Measurements from ENCODE around the gene RNF115.

DNA sequence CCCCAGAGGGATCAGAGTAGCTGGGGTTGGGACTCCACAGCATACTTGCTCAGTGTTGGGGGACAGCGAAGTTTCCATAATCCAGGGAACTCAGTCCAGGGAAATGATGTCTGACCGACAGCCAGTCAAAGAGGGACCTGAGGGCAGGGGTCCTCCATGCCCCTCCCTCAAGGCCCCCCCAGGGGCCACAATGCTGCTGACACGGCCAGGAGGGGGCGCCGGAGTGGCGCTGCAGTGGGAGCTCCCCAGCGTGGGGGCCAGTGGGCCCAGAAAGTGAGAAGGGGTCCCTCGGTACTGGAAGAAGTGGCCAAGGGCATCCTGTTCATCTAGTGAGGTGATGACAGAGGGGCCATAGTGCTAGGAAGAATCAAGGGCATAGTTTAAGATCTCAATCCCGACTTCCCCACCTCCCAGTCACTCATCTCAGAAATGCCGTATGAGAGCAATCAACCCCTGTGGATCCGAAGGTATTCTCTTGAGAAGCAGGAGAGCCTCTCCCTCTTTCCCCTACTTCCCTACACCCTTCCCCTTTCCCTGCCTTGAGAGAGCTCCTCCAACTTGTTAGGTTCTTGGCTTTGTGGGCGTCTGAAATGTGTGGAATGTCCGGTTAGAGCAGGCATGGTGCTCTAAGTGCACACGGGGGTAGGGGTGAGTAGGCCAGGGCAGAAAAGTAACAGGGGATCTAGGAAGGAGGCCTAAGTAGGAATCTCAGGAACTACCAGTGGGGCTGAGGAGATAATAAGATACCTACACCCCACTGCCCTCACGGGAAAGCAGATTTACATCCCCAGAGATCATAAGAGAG is 25.7 kb upstream of the RNF115 start:
- TF ChIP-seq, protein P1, sequence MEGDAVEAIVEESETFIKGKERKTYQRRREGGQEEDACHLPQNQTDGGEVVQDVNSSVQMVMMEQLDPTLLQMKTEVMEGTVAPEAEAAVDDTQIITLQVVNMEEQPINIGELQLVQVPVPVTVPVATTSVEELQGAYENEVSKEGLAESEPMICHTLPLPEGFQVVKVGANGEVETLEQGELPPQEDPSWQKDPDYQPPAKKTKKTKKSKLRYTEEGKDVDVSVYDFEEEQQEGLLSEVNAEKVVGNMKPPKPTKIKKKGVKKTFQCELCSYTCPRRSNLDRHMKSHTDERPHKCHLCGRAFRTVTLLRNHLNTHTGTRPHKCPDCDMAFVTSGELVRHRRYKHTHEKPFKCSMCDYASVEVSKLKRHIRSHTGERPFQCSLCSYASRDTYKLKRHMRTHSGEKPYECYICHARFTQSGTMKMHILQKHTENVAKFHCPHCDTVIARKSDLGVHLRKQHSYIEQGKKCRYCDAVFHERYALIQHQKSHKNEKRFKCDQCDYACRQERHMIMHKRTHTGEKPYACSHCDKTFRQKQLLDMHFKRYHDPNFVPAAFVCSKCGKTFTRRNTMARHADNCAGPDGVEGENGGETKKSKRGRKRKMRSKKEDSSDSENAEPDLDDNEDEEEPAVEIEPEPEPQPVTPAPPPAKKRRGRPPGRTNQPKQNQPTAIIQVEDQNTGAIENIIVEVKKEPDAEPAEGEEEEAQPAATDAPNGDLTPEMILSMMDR (IDR thresholded peaks at IDR 0.05) = peak; percentile 27
- no peak for TF ChIP-seq EZH2 (IDR thresholded peaks at IDR 0.05; ENCODE audit: borderline replicate concordance, insufficient read depth, low read depth, low read length, poor library complexity, severe bottlenecking)
